ENCODE measurements around the gene TIMP3.

TIMP3 gene

GRCh38 chr22:32827049-32827602 lies 25.6 kb downstream of the TIMP3 start:
- no peak for DNase-seq

- peak in 1 of 51 donors; percentile 18 for DNase-seq
These were observed 26.6 kb downstream of the TIMP3 start for GRCh38 chr22:32828150-32828549.

GRCh38 chr22:32828561-32828960 lies 27.1 kb downstream of the TIMP3 start:
- no peak for DNase-seq

- DNase-seq = peak in 31 of 51 donors; percentile 23 to 79 (median 59)
These were observed 27.9 kb downstream of the TIMP3 start for GRCh38 chr22:32829451-32829851.

- DNase-seq = peak in 3 of 51 donors; percentile 21 to 24 (median 21)
These were observed 29.0 kb downstream of the TIMP3 start for GRCh38 chr22:32830473-32830872.

- DNase-seq = no peak
These were observed 29.5 kb downstream of the TIMP3 start for GRCh38 chr22:32830957-32831356.

- no peak for DNase-seq
These were observed 30.1 kb downstream of the TIMP3 start for GRCh38 chr22:32831584-32831983.

GRCh38 chr22:32832174-32832573 lies 30.7 kb downstream of the TIMP3 start:
- no peak for DNase-seq

- DNase-seq = no peak
These were observed 35.0 kb downstream of the TIMP3 start for GRCh38 chr22:32836280-32837123.

GRCh38 chr22:32837142-32837541 lies 35.6 kb downstream of the TIMP3 start:
- no peak for DNase-seq

GRCh38 chr22:32837803-32838202 lies 36.3 kb downstream of the TIMP3 start:
- no peak for DNase-seq

- peak in 1 of 51 donors; percentile 21 for DNase-seq
These were observed 38.5 kb downstream of the TIMP3 start for GRCh38 chr22:32839831-32840584.

GRCh38 chr22:32841175-32841574 lies 39.7 kb downstream of the TIMP3 start:
- DNase-seq = no peak

- DNase-seq = no peak
These were observed 41.0 kb downstream of the TIMP3 start for GRCh38 chr22:32842486-32842885.

- no peak for DNase-seq
These were observed 41.8 kb downstream of the TIMP3 start for GRCh38 chr22:32843300-32843699.

GRCh38 chr22:32844251-32844650 lies 42.7 kb downstream of the TIMP3 start:
- no peak for DNase-seq

GRCh38 chr22:32846780-32847491 lies 45.4 kb downstream of the TIMP3 start:
- DNase-seq = peak in 5 of 51 donors; percentile 18 to 34 (median 21)

GRCh38 chr22:32848226-32848625 lies 46.7 kb downstream of the TIMP3 start:
- DNase-seq = no peak

- no peak for DNase-seq
These were observed 48.0 kb downstream of the TIMP3 start for GRCh38 chr22:32849501-32849900.

- DNase-seq = no peak
These were observed 48.7 kb downstream of the TIMP3 start for GRCh38 chr22:32850157-32850556.

Data from hypothalamus (tissue), 51 donors.